Pancreas (tissue), 10 donors: ENCODE measurements around the gene EXOC4. TPM values are rescaled to one million over a fixed set of nuclear protein-coding genes. Genes with fewer than 3 reads are reported as not detected.

Source experiments
- ATAC-seq, 4 donors: fragments of 200-7000 bp; cut with Tn5 transposase; one replicate each; pipeline versions ENCODE4 v1.8.0 to v1.9.1; 2020; ENCODE audit warnings: mild to moderate bottlenecking in 4 of 4, moderate library complexity in 4 of 4
- DNase-seq, 6 donors: peaks; one replicate each; pipeline ENCODE4 v3.0.0-alpha.2; 2020
- FAIRE-seq: peaks from 2 replicates; lab custom pipeline; 2012; peaks lifted over from hg19 to GRCh38; lab: Jason Lieb, UNC
- H3K27ac ChIP-seq, 4 donors: fragments of 200-600 bp; sonication (generic); 1 replicate in 3 of 4; 2 replicates in 1 of 4; pipeline versions ENCODE4 v1.5.0 to v1.8.0; 2020
- H3K27me3 ChIP-seq, 4 donors: fragments of 200-600 bp; one replicate each; pipeline ENCODE4 v1.8.0; 2021
- H3K36me3 ChIP-seq, 3 donors: fragments of 200-600 bp; sonication (generic) in 1 of 3; one replicate each; pipeline versions ENCODE4 v1.5.0 to v1.8.0; 2020 to 2021
- H3K4me1 ChIP-seq, 3 donors: fragments of 200-600 bp; one replicate each; pipeline ENCODE4 v1.8.0; 2021
- H3K4me3 ChIP-seq, 4 donors: fragments of 200-600 bp; sonication (generic) in 2 of 4; one replicate each; pipeline versions ENCODE4 v1.5.0 to v1.8.0; 2020 to 2021
- H3K9me3 ChIP-seq, 4 donors: fragments of 200-600 bp; one replicate each; pipeline ENCODE4 v1.8.0; 2021
- WGBS, 2 donors: extraction: QIAGEN DNeasy Blood & Tissue Kit; methylation state at CpG; one replicate each; pipeline ENCODE4 v1.1.7; 2013; 5-methylcytosine and 5-hydroxymethylcytosine counted together
- intact Hi-C, 3 donors: fragments of 100-400 bp; cut with DNase I; formaldehyde crosslinking; loops; one replicate each; pipeline versions ENCODE4 v1.11.1 to v1.14.2; 2022
- polyA plus RNA-seq, 2 donors: library from polyadenylated mRNA; stranded (reverse); fragments of 200-250 nt; gene quantifications; one replicate each; pipeline ENCODE4 v1.2.3, GENCODE V29; 2013
- total RNA-seq, 6 donors: library from RNA; stranded (reverse); fragmentation: NEBNext Ultra II Directional in 4 of 6; extraction: Animal tissue kit (Norgen Biotek cat#: 25700) in 4 of 6; gene quantifications; one replicate each; pipeline versions ENCODE4 v1.2.1 to v1.2.4, GENCODE V29; 2021 to 2023
- TF ChIP-seq, protein P1 (sequence below), 4 donors: fragments of 200-600 bp; sonication (generic) in 3 of 4; IDR thresholded peaks; one replicate each; pipeline versions ENCODE4 v1.5.0 to v1.8.0; 2021; ENCODE audit warnings: antibody characterized with exemption in 4 of 4
- donor health status: healthy with polysubstance abuse.
- donor health status: DM: no; HTN: no; CAD: no; lungs with moderate emphysema.
- donor health status: DM: no; HTN: no; CAD: no.
- donor health status: control.
- donor health status: control.
- donor health status: Bipolar disorder and iron deficiency.
- donor health status: DM: yes; HTN: yes; CAD: no.
- donor health status: DM: no; HTN: no; CAD: no.
- donor health status: DM: no; HTN: no; CAD: no.
- donor health status: DM: yes; HTN: yes; CAD: no.

The EXOC4 gene
- total and polyA plus RNA-seq, 8 donors: 13.4 to 81.2 (median 53.8) TPM

GRCh38 chr7:133452577-133452976 lies 199.7 kb downstream of the EXOC4 start:
- no peak overlapping the region for H3K4me3 ChIP-seq
- ATAC-seq: no peak
- H3K9me3 ChIP-seq: no peaks in the 10 kb centered on the region
- no peaks in the 10 kb centered on the region for H3K27me3 ChIP-seq
- intact Hi-C loops: no loop called here
- 96% methylated on average over 2 of the region's 2 CpGs for WGBS, 2 donors
- H3K36me3 ChIP-seq: no peaks in the 10 kb centered on the region
- H3K27ac ChIP-seq: no peak overlapping the region
- no peak for FAIRE-seq
- TF ChIP-seq, protein P1, sequence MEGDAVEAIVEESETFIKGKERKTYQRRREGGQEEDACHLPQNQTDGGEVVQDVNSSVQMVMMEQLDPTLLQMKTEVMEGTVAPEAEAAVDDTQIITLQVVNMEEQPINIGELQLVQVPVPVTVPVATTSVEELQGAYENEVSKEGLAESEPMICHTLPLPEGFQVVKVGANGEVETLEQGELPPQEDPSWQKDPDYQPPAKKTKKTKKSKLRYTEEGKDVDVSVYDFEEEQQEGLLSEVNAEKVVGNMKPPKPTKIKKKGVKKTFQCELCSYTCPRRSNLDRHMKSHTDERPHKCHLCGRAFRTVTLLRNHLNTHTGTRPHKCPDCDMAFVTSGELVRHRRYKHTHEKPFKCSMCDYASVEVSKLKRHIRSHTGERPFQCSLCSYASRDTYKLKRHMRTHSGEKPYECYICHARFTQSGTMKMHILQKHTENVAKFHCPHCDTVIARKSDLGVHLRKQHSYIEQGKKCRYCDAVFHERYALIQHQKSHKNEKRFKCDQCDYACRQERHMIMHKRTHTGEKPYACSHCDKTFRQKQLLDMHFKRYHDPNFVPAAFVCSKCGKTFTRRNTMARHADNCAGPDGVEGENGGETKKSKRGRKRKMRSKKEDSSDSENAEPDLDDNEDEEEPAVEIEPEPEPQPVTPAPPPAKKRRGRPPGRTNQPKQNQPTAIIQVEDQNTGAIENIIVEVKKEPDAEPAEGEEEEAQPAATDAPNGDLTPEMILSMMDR (IDR thresholded peaks at IDR 0.05): no peak
- DNase-seq: no peak
- H3K4me1 ChIP-seq: no peaks in the 10 kb centered on the region

GRCh38 chr7:133458688-133459087 lies 205.8 kb downstream of the EXOC4 start:
- DNase-seq (no peak), FAIRE-seq (no peak), ATAC-seq (no peak)
- WGBS, 2 donors: 77 to 81% methylated on average over 2 of the region's 2 CpGs
- TF ChIP-seq, protein P1 (IDR thresholded peaks at IDR 0.05): no peak
- H3K9me3 ChIP-seq: no peaks in the 10 kb centered on the region
- H3K27me3 ChIP-seq: no peaks in the 10 kb centered on the region
- H3K4me3 ChIP-seq: no peak overlapping the region
- intact Hi-C loops: no loop called here
- no peaks in the 10 kb centered on the region for H3K4me1 ChIP-seq
- no peaks in the 10 kb centered on the region for H3K36me3 ChIP-seq
- no peak overlapping the region for H3K27ac ChIP-seq

DNA sequence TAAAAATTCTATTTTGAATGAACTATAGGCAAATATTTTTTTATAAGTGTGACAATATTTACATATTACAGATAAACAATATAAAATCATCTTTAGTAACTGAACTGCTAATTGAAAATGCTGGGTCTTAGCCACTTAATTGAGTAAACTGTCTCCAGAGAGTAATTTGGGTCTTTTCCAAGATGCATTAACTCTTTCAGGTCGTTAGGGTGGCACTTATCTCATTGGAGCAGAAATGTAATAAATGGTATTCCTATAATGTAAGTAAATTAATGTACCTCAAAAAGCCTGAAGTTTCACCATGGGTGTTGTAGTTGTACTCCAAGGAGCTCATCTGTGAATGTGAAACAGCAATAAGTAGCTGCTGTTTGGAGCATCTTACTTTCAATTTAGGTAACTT lies 208.5 kb downstream of the EXOC4 start:
- no peak for FAIRE-seq

GRCh38 chr7:133475655-133476054 lies 222.8 kb downstream of the EXOC4 start:
- ATAC-seq: no peak
- H3K9me3 ChIP-seq: no peaks in the 10 kb centered on the region
- intact Hi-C loops: no loop called here
- TF ChIP-seq, protein P1 (IDR thresholded peaks at IDR 0.05): no peak
- H3K27me3 ChIP-seq: no peaks in the 10 kb centered on the region
- H3K4me1 ChIP-seq: no peaks in the 10 kb centered on the region
- no peaks in the 10 kb centered on the region for H3K36me3 ChIP-seq
- H3K27ac ChIP-seq: no peak overlapping the region
- no peak for DNase-seq
- FAIRE-seq: no peak
- no peak overlapping the region for H3K4me3 ChIP-seq

More for the DNA sequence above, 208.5 kb downstream of the EXOC4 start:
- intact Hi-C loops: no loop called here
- no peak for DNase-seq
- H3K4me3 ChIP-seq: no peak overlapping the region
- H3K9me3 ChIP-seq: no peaks in the 10 kb centered on the region
- ATAC-seq: no peak
- 31 to 32% methylated on average over 1 of the region's 1 CpG for WGBS, 2 donors
- no peaks in the 10 kb centered on the region for H3K36me3 ChIP-seq
- no peaks in the 10 kb centered on the region for H3K27me3 ChIP-seq
- TF ChIP-seq, protein P1 (IDR thresholded peaks at IDR 0.05): no peak
- H3K27ac ChIP-seq: no peak overlapping the region
- no peaks in the 10 kb centered on the region for H3K4me1 ChIP-seq

- intact Hi-C loops: no loop called here
- H3K27ac ChIP-seq: no peak overlapping the region
- peaks cover 0 to 4% (median 0%) of the 10 kb centered on the region in 3 donors for H3K36me3 ChIP-seq
- ATAC-seq: no peak
- DNase-seq: no peak
- 94 to 100% methylated on average over 2 of the region's 2 CpGs for WGBS, 2 donors
- FAIRE-seq: no peak
- no peaks in the 10 kb centered on the region for H3K27me3 ChIP-seq
- no peaks in the 10 kb centered on the region for H3K9me3 ChIP-seq
- no peak overlapping the region for H3K4me3 ChIP-seq
- TF ChIP-seq, protein P1 (IDR thresholded peaks at IDR 0.05): no peak
- no peaks in the 10 kb centered on the region for H3K4me1 ChIP-seq
Observed at GRCh38 chr7:133477791-133478190, 224.9 kb downstream of the EXOC4 start.
